Hepatocyte (in vitro differentiated cells): ENCODE data around the gene DISP2.

Experiments
- CTCF ChIP-seq: fragments of 200-600 bp; sonication (generic); IDR thresholded peaks from 2 replicates; pipeline ENCODE4 v1.5.1; 2016; ENCODE audit warnings: antibody characterized with exemption, mild to moderate bottlenecking; ENCODE audit not compliant: poor library complexity
- EZH2 ChIP-seq: fragments of 200-600 bp; sonication (generic); IDR thresholded peaks from 2 replicates; pipeline ENCODE4 v1.6.1; 2016; ENCODE audit warnings: antibody characterized with exemption, mild to moderate bottlenecking, borderline replicate concordance
- EZH2phosphoT487 ChIP-seq: fragments of 200-600 bp; sonication (generic); IDR thresholded peaks from one replicate; pipeline ENCODE4 v1.6.1; 2018; ENCODE audit warnings: antibody characterized with exemption, mild to moderate bottlenecking, low read depth, moderate library complexity; ENCODE audit not compliant: unreplicated experiment, severe bottlenecking

- TF ChIP-seq CTCF (no peak), EZH2 (no peak), EZH2phosphoT487 (no peak)
Measured at GRCh38 chr15:40331637-40332036, 26.4 kb upstream of the DISP2 start.
